ENCODE results near the gene KLF5. TPM values are rescaled to one million over a fixed set of nuclear protein-coding genes. Genes with fewer than 3 reads are reported as not detected.
A peak's percentile ranks its signal among the peaks of the same experiment; 100 is the strongest.

Gene KLF5
- total RNA-seq, 1 experiment from 2014 or later: 59.2 TPM

- Histone ChIP-seq H3K79me2 (ENCODE audit: insufficient read depth, low read length) (no peaks in the 10 kb centered on the region), H3K9me2 (ENCODE audit: insufficient read depth) (no peaks in the 10 kb centered on the region), H3K4me2 (ENCODE audit: low read length) (no peak overlapping the region), H3K27me3 (ENCODE audit: insufficient read depth, low read length) (no peaks in the 10 kb centered on the region), H3K9ac (ENCODE audit: low read length) (no peak overlapping the region), H3K4me3 (replicated peaks in 1 of 2; ENCODE audit: low read depth in 1 of 2, low read length in 2 of 2) (no peak overlapping the region), H3K36me3 (ENCODE audit: control insufficient read depth in 1 of 2, insufficient read depth in 2 of 2, low read length in 2 of 2) (peaks cover 0 to 8% of the 10 kb centered on the region in 2 experiments; a peak in 1 of 4 replicates), H2AFZ (ENCODE audit: low read depth, low read length, poor library complexity, severe bottlenecking) (peak overlapping the region; percentile 91), H4K20me1 (ENCODE audit: insufficient read depth) (no peaks in the 10 kb centered on the region), H3K4me1 (ENCODE audit: control insufficient read depth in 1 of 2, insufficient read depth in 2 of 2, low read length in 2 of 2) (peaks cover 44 to 66% of the 10 kb centered on the region in 2 experiments), H3K27ac (ENCODE audit: low read depth, low read length) (no peak overlapping the region), H3K9me3 (ENCODE audit: control insufficient read depth in 1 of 2, insufficient read depth in 1 of 2, low read depth in 1 of 2, low read length in 2 of 2) (peaks cover 4 to 16% of the 10 kb centered on the region in 2 experiments; a peak in 2 of 4 replicates)
- ATAC-seq (no peak), DNase-seq (ENCODE audit: low read depth, low spot score) (no peak)
- intact Hi-C loops (cut with micrococcal nuclease): loop anchor here (5.0 to 10.0 kb wide), 3 partner anchors 122 to 324 kb away; no protein-coding TSS in a partner anchor
- ChIA-PET POLR2A (interaction anchor here (1.1 to 1.7 kb wide), 2 partner anchors 9 to 34 kb away, joined by 3 to 4 read pairs; no protein-coding TSS in a partner anchor), RAD21 (ENCODE audit: low non-redundant PET in 1 of 2, low total read pairs in 2 of 2, uncharacterized antibody in 2 of 2, unreplicated experiment in 2 of 2) (no interaction called here), CTCF (no interaction called here)
- no TSS peak for BruUV-seq (replicated peaks)
- peak; percentile 32 for TF ChIP-seq TCF7L2 (IDR thresholded peaks at IDR 0.05; ENCODE audit: borderline replicate concordance, extremely low read depth, insufficient read depth, insufficient read length)
- TF ChIP-seq ZNF274 (IDR thresholded peaks at IDR 0.05; ENCODE audit: low read depth, low read length): no peak
- TF ChIP-seq REST (IDR thresholded peaks at IDR 0.05; ENCODE audit: low read depth): no peak
- TF ChIP-seq MAX (IDR thresholded peaks at IDR 0.05): no peak
- TF ChIP-seq YY1 (IDR thresholded peaks at IDR 0.05; ENCODE audit: extremely low read depth, insufficient replicate concordance, low read depth, low read length): no peak
These were observed 34.0 kb downstream of the KLF5 start for GRCh38 chr13:73092829-73093228.

Measured in HCT116 (cell line).